MG63 (cell line): ENCODE results near the gene LRRC2. TPM values are rescaled to one million over a fixed set of nuclear protein-coding genes. Genes with fewer than 3 reads are reported as not detected.
"Not testable (repeated sequence)": the region's sequence is repeated elsewhere in the genome, so short reads cannot be mapped to it uniquely, and the experiment has no call there.

ENCODE experiments used
- DNase-seq: peaks from one replicate; pipeline ENCODE4 v3.0.0-alpha.2; 2020
- H3K27me3 ChIP-seq: fragments of 250-450 bp; sonication (Bioruptor Pico); 2 replicates; pipeline ENCODE4 v1.5.1; 2020; ENCODE audit warnings: mild to moderate bottlenecking, moderate library complexity
- H3K36me3 ChIP-seq: fragments of 250-450 bp; sonication (Bioruptor Pico); 2 replicates; pipeline ENCODE4 v1.5.1; 2020; ENCODE audit warnings: mild to moderate bottlenecking, moderate library complexity
- H3K4me3 ChIP-seq: fragments of 250-450 bp; sonication (Bioruptor Pico); 2 replicates; pipeline ENCODE4 v1.5.1; 2020; ENCODE audit warnings: mild to moderate bottlenecking, moderate library complexity
- H3K9me3 ChIP-seq: fragments of 250-450 bp; sonication (Bioruptor Pico); 2 replicates; pipeline ENCODE4 v1.5.1; 2020; ENCODE audit warnings: mild to moderate bottlenecking, moderate library complexity
- total RNA-seq: library from RNA; depleted of rRNA; stranded (reverse); fragments of >200 nt; shearing (Covaris generic); gene quantifications from 2 replicates; pipeline ENCODE4 v1.2.3, GENCODE V29; 2014; ENCODE audit warnings: low replicate concordance

LRRC2 gene
- total RNA-seq, 1 experiment from 2014 or later, result 0.36 TPM

GRCh38 chr3:46586738-46587246, 20.7 kb upstream of the LRRC2 start:
- Histone ChIP-seq H3K9me3 (no peaks in the 10 kb centered on the region), H3K4me3 (no peak overlapping the region), H3K27me3 (no peaks in the 10 kb centered on the region), H3K36me3 (no peaks in the 10 kb centered on the region)
- DNase-seq, result no peak

GRCh38 chr3:46585799-46586693, 19.9 kb upstream of the LRRC2 start:
- no peak overlapping the region for H3K4me3 ChIP-seq
- H3K9me3 ChIP-seq, result no peaks in the 10 kb centered on the region
- H3K36me3 ChIP-seq, result no peaks in the 10 kb centered on the region
- no peak for DNase-seq
- no peaks in the 10 kb centered on the region for H3K27me3 ChIP-seq

DNA sequence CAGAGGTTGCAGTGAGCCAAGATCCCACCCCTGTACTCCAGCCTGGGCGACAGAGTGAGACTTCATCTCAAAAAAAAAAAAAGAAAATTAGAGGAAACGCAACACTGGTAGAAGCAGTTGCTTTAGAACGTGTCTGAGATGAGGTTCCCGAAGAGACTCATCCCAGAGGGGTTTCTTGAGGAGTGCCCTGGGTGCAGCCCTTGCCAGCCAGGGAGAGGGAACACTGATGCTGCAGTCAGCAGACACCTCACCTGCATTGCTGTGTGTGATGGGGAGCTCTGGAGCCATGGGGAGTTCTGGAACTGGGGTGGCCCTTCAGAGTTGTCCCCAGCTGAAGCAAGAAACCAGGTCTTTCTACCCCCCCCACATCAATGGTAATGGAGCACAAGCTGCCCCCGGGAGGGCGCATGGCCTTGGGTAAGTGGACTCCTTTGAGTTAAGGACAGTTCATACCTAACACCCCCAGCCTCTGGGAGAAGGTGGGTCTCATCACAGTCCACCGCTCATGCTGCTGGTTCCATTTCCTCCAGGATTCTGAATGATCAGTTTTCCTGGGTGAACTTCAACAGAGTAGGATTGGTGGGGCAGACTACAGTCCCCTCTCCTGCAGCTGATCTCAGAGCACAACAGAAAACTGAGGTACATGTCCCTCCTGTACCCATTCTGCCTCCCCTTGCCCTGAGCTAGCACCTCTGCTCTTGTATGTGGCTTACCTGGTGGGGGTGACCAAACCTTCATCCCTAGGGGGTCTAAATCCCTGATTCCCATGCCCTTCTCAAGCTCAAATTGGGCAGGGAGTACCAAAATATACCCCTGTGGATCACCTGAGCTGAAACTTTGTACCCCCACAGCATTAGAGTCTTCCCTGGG, 18.7 kb upstream of the LRRC2 start:
- no peaks in the 10 kb centered on the region for H3K9me3 ChIP-seq
- no peaks in the 10 kb centered on the region for H3K36me3 ChIP-seq
- H3K4me3 ChIP-seq, result no peak overlapping the region
- no peaks in the 10 kb centered on the region for H3K27me3 ChIP-seq
- DNase-seq, result no peak

GRCh38 chr3:46580675-46581074, 14.6 kb upstream of the LRRC2 start:
- Histone ChIP-seq H3K9me3 (no peaks in the 10 kb centered on the region), H3K4me3 (no peak overlapping the region), H3K36me3 (no peaks in the 10 kb centered on the region), H3K27me3 (no peaks in the 10 kb centered on the region)
- no peak for DNase-seq

DNA sequence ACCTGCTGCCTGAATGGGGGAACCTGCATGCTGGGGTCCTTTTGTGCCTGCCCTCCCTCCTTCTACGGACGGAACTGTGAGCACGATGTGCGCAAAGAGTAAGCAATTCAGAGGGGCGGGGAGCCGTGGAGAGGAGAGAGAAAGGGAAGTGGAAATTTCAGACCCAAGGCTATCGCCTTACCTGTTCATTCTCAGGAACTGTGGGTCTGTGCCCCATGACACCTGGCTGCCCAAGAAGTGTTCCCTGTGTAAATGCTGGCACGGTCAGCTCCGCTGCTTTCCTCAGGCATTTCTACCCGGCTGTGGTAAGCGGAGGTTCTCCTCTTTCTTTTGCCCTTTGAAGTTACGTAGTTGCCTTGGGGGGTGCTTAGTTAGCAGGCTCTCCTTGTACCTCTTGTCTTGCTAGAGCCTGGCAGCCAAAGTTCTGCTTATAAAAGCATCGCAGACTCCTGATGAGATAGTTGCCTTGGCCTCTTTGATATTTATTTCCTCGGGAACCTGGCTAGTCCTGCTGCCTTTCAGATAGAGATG, 13.7 kb upstream of the LRRC2 start:
- no peaks in the 10 kb centered on the region for H3K27me3 ChIP-seq
- H3K9me3 ChIP-seq, result no peaks in the 10 kb centered on the region
- no peaks in the 10 kb centered on the region for H3K36me3 ChIP-seq
- no peak for DNase-seq
- no peak overlapping the region for H3K4me3 ChIP-seq

DNA sequence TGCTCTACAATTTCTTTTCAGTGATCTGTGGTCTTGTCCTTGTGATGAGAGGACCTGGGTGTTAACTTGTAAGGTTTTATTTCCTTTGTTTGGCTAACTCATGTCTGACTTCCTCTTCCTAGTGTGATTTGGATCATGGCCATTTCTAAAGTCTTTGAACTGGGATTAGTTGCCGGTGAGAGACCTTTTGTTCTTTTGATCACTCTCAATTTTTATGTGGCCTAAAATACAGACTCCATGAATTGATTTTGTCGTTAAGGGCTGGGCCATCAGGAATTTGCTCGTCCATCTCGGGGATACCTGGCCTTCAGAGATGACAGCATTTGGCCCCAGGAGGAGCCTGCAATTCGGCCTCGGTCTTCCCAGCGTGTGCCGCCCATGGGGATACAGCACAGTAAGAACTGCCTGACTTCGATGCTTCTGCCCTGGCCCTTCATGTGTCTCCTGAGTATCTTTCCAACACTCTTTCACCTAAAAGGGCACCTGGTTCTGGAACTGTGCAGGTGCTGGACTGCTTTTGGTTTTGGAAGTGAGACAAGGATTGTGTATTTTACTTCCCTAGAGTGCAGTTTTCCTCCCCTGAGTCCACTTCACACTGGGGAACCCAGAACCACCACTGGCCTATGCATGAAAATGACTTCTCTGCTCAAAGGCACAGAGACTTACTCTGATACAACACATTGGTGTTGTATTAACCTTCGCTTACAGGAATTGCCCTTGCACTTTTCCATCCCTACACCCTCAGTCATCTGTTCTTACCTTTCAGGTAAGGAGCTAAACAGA, 13.1 kb upstream of the LRRC2 start:
- Histone ChIP-seq H3K36me3 (no peaks in the 10 kb centered on the region), H3K27me3 (no peaks in the 10 kb centered on the region)
- DNase-seq, result no peak

DNA sequence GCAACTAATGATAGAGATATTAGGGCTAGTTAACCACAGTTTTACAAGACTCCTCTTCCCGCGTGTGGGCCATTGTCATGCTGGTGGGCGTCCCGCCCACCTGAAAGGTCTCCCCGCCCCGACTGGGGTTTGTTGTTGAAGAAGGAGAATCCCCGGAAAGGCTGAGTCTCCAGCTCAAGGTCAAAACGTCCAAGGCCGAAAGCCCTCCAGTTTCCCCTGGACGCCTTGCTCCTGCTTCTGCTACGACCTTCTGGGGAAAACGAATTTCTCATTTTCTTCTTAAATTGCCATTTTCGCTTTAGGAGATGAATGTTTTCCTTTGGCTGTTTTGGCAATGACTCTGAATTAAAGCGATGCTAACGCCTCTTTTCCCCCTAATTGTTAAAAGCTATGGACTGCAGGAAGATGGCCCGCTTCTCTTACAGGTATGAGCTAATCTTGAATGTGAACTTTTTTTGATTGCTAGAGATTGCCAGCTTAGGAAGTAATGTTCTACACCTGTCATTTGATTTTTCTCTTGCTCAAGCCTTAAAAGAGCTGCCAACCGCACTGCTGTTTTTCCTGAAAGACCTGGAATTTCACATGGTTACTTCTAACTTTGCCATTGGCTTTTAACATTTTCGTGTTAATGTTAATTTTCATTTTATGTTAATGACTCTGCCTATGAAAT, 11.6 kb upstream of the LRRC2 start:
- H3K36me3 ChIP-seq, DNase-seq, H3K4me3 ChIP-seq, H3K27me3 ChIP-seq, H3K9me3 ChIP-seq: not testable (repeated sequence)

More for the DNA sequence above, 13.1 kb upstream of the LRRC2 start:
- H3K9me3 ChIP-seq, result no peaks in the 10 kb centered on the region
- H3K4me3 ChIP-seq, result no peak overlapping the region

DNA sequence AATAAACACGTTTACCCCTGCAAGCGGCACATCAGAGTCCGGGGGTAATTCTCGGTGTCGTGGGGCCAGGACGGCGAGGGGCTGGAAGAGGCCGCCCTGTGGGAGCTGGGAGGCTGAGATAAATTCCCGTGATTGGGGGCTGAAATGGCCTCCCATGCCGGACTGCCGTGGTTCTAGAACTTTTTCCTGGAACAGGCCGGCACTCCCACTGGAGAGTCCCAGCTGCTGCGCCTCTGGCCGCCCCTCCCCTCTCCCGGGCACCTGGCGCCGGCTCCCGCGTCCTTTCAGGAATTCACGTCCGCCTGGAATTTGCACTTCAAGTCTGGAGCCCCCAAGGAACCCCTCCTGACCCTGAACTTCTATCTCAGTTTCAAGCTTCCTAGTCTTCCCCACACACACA, 10.8 kb upstream of the LRRC2 start:
- Histone ChIP-seq H3K4me3 (no peak overlapping the region), H3K27me3 (no peaks in the 10 kb centered on the region), H3K36me3 (no peaks in the 10 kb centered on the region), H3K9me3 (no peaks in the 10 kb centered on the region)
- DNase-seq, result no peak

GRCh38 chr3:46576386-46576785, 10.3 kb upstream of the LRRC2 start:
- Histone ChIP-seq H3K4me3 (no peak overlapping the region), H3K27me3 (no peaks in the 10 kb centered on the region), H3K9me3 (no peaks in the 10 kb centered on the region), H3K36me3 (no peaks in the 10 kb centered on the region)
- no peak for DNase-seq

GRCh38 chr3:46575577-46576222, 9.6 kb upstream of the LRRC2 start:
- no peaks in the 10 kb centered on the region for H3K9me3 ChIP-seq
- H3K36me3 ChIP-seq, result no peaks in the 10 kb centered on the region
- no peaks in the 10 kb centered on the region for H3K27me3 ChIP-seq
- no peak overlapping the region for H3K4me3 ChIP-seq
- DNase-seq, result no peak

DNA sequence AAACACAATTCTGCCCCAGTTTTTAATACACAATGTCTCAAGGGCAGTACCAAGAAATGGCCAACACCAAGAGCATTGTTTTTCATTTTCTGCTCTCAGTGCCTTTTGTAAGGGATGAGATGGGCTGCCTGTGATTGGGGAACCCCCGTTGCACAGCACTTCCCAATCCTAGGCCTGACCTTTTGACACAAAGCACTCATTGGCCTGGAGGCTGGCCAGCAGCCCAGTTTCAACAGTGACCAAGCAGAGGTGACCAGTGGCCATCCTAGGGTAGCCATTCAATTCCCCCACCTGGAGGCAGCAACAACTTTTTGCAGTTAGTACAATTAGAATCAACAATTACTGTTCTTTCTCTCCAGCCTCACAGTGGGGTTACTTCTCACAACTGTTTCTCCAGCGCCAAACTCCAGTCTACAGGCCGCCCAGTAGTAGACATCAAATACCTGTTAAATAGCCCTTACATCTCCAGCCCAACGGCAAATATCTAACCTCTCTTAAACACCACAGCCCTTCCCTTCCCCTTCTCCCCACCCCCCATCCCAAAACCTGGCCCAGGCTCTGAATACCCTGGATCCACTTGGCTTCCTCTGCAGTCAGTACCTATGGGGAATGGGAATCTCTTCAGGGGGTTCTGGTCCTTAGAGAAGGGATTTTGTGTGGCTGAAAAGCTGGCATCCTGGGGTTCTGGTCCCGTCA, 8.9 kb upstream of the LRRC2 start:
- Histone ChIP-seq H3K36me3 (no peaks in the 10 kb centered on the region), H3K4me3 (no peak overlapping the region), H3K27me3 (no peaks in the 10 kb centered on the region), H3K9me3 (no peaks in the 10 kb centered on the region)
- no peak for DNase-seq

DNA sequence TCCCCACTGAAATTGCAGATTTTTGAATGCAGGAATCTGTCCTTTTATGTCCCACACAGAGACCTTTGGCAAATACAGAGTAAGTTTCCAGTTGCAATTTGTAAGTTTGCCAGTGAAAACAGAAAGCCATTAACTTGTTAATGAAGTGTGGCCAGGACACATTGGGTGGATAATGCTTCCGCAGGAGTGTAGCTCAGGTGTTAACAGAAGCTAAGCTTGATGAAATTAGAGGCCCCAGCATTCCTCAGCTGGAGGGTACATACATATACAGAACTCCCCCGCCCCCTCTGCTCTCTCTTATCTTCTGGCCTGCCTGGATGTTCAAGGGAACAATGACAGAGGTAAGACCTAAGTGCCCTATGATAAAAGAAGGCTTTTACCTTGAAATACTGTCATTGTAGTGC, 8.1 kb upstream of the LRRC2 start:
- no peaks in the 10 kb centered on the region for H3K27me3 ChIP-seq
- no peaks in the 10 kb centered on the region for H3K9me3 ChIP-seq
- H3K36me3 ChIP-seq, result no peaks in the 10 kb centered on the region
- no peak overlapping the region for H3K4me3 ChIP-seq
- DNase-seq, result no peak

DNA sequence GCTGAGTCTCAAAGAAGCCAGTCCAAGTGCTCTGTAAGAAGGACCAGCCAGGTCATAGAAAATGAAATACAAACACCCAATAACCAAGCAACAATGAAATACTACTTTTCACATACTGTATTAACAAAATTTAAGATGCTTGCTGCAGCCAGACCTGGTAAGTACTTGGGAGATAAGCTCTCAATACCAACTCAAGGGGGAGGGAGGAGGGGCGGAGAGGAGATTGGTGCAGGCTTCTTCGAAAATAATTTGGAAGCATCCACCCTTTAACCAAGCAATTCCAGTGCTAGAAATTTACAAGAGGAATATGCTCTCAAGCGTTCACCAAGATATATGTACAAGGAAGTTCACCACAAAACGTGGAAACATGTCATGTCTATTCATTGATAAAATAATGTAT, 7.6 kb upstream of the LRRC2 start:
- Histone ChIP-seq H3K9me3 (no peaks in the 10 kb centered on the region), H3K27me3 (no peaks in the 10 kb centered on the region), H3K36me3 (no peaks in the 10 kb centered on the region), H3K4me3 (no peak overlapping the region)
- no peak for DNase-seq

GRCh38 chr3:46571684-46572083, 5.6 kb upstream of the LRRC2 start:
- Histone ChIP-seq H3K27me3 (no peaks in the 10 kb centered on the region), H3K36me3 (no peaks in the 10 kb centered on the region), H3K4me3 (no peak overlapping the region), H3K9me3 (no peaks in the 10 kb centered on the region)
- DNase-seq, result no peak

GRCh38 chr3:46565607-46566039, 479 bp downstream of the LRRC2 start:
- no peaks in the 10 kb centered on the region for H3K9me3 ChIP-seq
- no peak for DNase-seq
- no peaks in the 10 kb centered on the region for H3K27me3 ChIP-seq
- no peak overlapping the region; the same call in 1 of the 2 replicates for H3K4me3 ChIP-seq
- H3K36me3 ChIP-seq, result no peaks in the 10 kb centered on the region
